ENCODE data around the gene BRAT1.

BRAT1 gene

GRCh38 chr7:2500701-2501100, 54.6 kb downstream of the BRAT1 start:
- in situ Hi-C loops (cut with HindIII; ENCODE audit: low sequenced_read_pairs), result no loop called here

GRCh38 chr7:2499719-2500430, 55.4 kb downstream of the BRAT1 start:
- in situ Hi-C loops (cut with HindIII; ENCODE audit: low sequenced_read_pairs), result loop anchor here (10.0 kb wide), 1 partner anchor 195 kb away; no protein-coding TSS in a partner anchor

GRCh38 chr7:2499181-2499580, 56.1 kb downstream of the BRAT1 start:
- in situ Hi-C loops (cut with HindIII; ENCODE audit: low sequenced_read_pairs), result loop anchor here (10.0 kb wide), 1 partner anchor 196 kb away; no protein-coding TSS in a partner anchor

GRCh38 chr7:2498708-2499107, 56.6 kb downstream of the BRAT1 start:
- in situ Hi-C loops (cut with HindIII; ENCODE audit: low sequenced_read_pairs), result loop anchor here (10.0 kb wide), 1 partner anchor 196 kb away; no protein-coding TSS in a partner anchor

GRCh38 chr7:2497500-2498336, 57.6 kb downstream of the BRAT1 start:
- in situ Hi-C loops (cut with HindIII; ENCODE audit: low sequenced_read_pairs), result loop anchor here (10.0 kb wide), 1 partner anchor 197 kb away; no protein-coding TSS in a partner anchor

- in situ Hi-C loops (cut with HindIII; ENCODE audit: low sequenced_read_pairs), result loop anchor here (10.0 kb wide), 1 partner anchor 198 kb away; no protein-coding TSS in a partner anchor
Observed at GRCh38 chr7:2497065-2497464, 58.3 kb downstream of the BRAT1 start.

GRCh38 chr7:2496375-2496774, 58.9 kb downstream of the BRAT1 start:
- in situ Hi-C loops (cut with HindIII; ENCODE audit: low sequenced_read_pairs), result loop anchor here (10.0 kb wide), 1 partner anchor 198 kb away; no protein-coding TSS in a partner anchor

- in situ Hi-C loops (cut with HindIII; ENCODE audit: low sequenced_read_pairs), result loop anchor here (10.0 kb wide), 1 partner anchor 199 kb away; no protein-coding TSS in a partner anchor
Observed at GRCh38 chr7:2495418-2496299, 59.7 kb downstream of the BRAT1 start.

- in situ Hi-C loops (cut with HindIII; ENCODE audit: low sequenced_read_pairs), result loop anchor here (10.0 kb wide), 1 partner anchor 200 kb away; no protein-coding TSS in a partner anchor
Observed at GRCh38 chr7:2494191-2495130, 60.9 kb downstream of the BRAT1 start.

GRCh38 chr7:2493205-2494164, 61.8 kb downstream of the BRAT1 start:
- in situ Hi-C loops (cut with HindIII; ENCODE audit: low sequenced_read_pairs), result loop anchor here (10.0 kb wide), 1 partner anchor 201 kb away; no protein-coding TSS in a partner anchor

- in situ Hi-C loops (cut with HindIII; ENCODE audit: low sequenced_read_pairs), result loop anchor here (10.0 kb wide), 1 partner anchor 203 kb away; no protein-coding TSS in a partner anchor
Observed at GRCh38 chr7:2492038-2492437, 63.3 kb downstream of the BRAT1 start.

GRCh38 chr7:2490181-2490651, 65.1 kb downstream of the BRAT1 start:
- in situ Hi-C loops (cut with HindIII; ENCODE audit: low sequenced_read_pairs), result loop anchor here (10.0 kb wide), 1 partner anchor 205 kb away; no protein-coding TSS in a partner anchor

- in situ Hi-C loops (cut with HindIII; ENCODE audit: low sequenced_read_pairs), result loop anchor here (5.0 kb wide), 1 partner anchor 41 kb away; no protein-coding TSS in a partner anchor
Observed at GRCh38 chr7:2488681-2489080, 66.6 kb downstream of the BRAT1 start.

- in situ Hi-C loops (cut with HindIII; ENCODE audit: low sequenced_read_pairs), result loop anchor here (5.0 kb wide), 1 partner anchor 41 kb away; no protein-coding TSS in a partner anchor
Observed at GRCh38 chr7:2488272-2488645, 67.1 kb downstream of the BRAT1 start.

All from endothelial cell of hepatic sinusoid (primary cell).